ENCODE results near the gene USP17L21. TPM values are rescaled to one million over a fixed set of nuclear protein-coding genes. Genes with fewer than 3 reads are reported as not detected.
A peak's percentile ranks its signal among the peaks of the same experiment; 100 is the strongest.
"Not testable (repeated sequence)": the region's sequence is repeated elsewhere in the genome, so short reads cannot be mapped to it uniquely, and the experiment has no call there.

USP17L21 gene
- total and polyA plus RNA-seq, 2 donors = not detected

- not testable (repeated sequence) for H3K9me3 ChIP-seq (ENCODE audit: control insufficient read depth in 2 of 2, insufficient read depth in 1 of 2, low read length in 1 of 2); H3K4me1 ChIP-seq (ENCODE audit: control insufficient read depth in 2 of 2, insufficient read depth in 2 of 2, low read length in 2 of 2); H3K27ac ChIP-seq (ENCODE audit: low read depth in 1 of 2, low read length in 1 of 2); H3K36me3 ChIP-seq (ENCODE audit: control insufficient read depth in 2 of 2, insufficient read depth in 2 of 2, low read length in 1 of 2); H3K4me3 ChIP-seq (ENCODE audit: low read length in 2 of 2); H3K27me3 ChIP-seq (ENCODE audit: control insufficient read depth in 2 of 2, insufficient read depth in 1 of 2, low read length in 1 of 2)
- 85% methylated on average over 14 of the region's 26 CpGs for WGBS
- peak in 3 of 9 donors; percentile 0 to 2 (median 0) for DNase-seq (ENCODE audit: low read depth in 6 of 9, low spot score in 9 of 9)
Observed at GRCh38 chr4:9247953-9248680, 14.6 kb upstream of the USP17L21 start, which contains the start of gene USP17L18. USP17L18 (plus strand) TSS chr4:9248630; CDS start chr4:9248630, 0 bp downstream.

DNA sequence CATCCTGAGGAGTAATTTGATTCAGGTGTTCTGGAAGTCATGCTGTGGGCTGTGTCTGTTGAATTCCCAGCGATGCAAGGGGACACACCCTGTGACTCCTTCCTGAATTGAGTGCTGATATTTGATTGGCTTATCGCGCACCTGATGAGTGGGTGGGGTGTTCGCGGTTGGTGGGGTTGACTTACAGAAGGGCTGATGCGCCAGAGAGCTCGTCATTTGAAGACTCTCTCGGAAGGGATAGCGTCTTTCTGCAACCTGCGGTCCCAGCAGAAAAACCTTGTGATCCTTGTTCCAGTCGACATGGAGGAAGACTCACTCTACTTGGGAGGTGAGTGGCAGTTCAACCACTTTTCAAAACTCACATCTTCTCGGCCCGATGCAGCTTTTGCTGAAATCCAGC is 9.6 kb upstream of the USP17L21 start, which contains the start of gene USP17L19:
Gene USP17L19 (plus strand): TSS at position 301 of the 400 bp plus-strand sequence. CDS start 0 bp downstream, at position 301.
- no CpG with 5 or more reads among the region's 13 CpGs for WGBS
- H3K27ac ChIP-seq (ENCODE audit: low read depth in 1 of 2, low read length in 1 of 2); H3K36me3 ChIP-seq (ENCODE audit: control insufficient read depth in 2 of 2, insufficient read depth in 2 of 2, low read length in 1 of 2); H3K4me3 ChIP-seq (ENCODE audit: low read length in 2 of 2); H3K9me3 ChIP-seq (ENCODE audit: control insufficient read depth in 2 of 2, insufficient read depth in 1 of 2, low read length in 1 of 2); H3K4me1 ChIP-seq (ENCODE audit: control insufficient read depth in 2 of 2, insufficient read depth in 2 of 2, low read length in 2 of 2); H3K27me3 ChIP-seq (ENCODE audit: control insufficient read depth in 2 of 2, insufficient read depth in 1 of 2, low read length in 1 of 2); DNase-seq (ENCODE audit: low read depth in 6 of 9, low spot score in 9 of 9): not testable (repeated sequence)

DNA sequence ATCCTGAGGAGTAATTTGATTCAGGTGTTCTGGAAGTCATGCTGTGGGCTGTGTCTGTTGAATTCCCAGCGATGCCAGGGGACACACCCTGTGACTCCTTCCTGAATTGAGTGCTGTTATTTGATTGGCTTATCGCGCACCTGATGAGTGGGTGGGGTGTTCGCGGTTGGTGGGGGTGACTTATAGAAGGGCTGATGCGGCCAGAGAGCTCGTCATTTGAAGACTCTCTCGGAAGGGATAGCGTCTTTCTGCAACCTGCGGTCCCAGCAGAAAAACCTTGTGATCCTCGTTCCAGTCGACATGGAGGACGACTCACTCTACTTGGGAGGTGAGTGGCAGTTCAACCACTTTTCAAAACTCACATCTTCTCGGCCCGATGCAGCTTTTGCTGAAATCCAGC is 4.8 kb upstream of the USP17L21 start, which contains the start of gene USP17L20:
Gene USP17L20 (plus strand): TSS at position 301 of the 400 bp plus-strand sequence. CDS start 0 bp downstream, at position 301.
- H3K36me3 ChIP-seq (ENCODE audit: control insufficient read depth in 2 of 2, insufficient read depth in 2 of 2, low read length in 1 of 2); H3K27ac ChIP-seq (ENCODE audit: low read depth in 1 of 2, low read length in 1 of 2); H3K4me3 ChIP-seq (ENCODE audit: low read length in 2 of 2); DNase-seq (ENCODE audit: low read depth in 6 of 9, low spot score in 9 of 9); H3K4me1 ChIP-seq (ENCODE audit: control insufficient read depth in 2 of 2, insufficient read depth in 2 of 2, low read length in 2 of 2); H3K27me3 ChIP-seq (ENCODE audit: control insufficient read depth in 2 of 2, insufficient read depth in 1 of 2, low read length in 1 of 2); H3K9me3 ChIP-seq (ENCODE audit: control insufficient read depth in 2 of 2, insufficient read depth in 1 of 2, low read length in 1 of 2): not testable (repeated sequence)
- no CpG with 5 or more reads among the region's 15 CpGs for WGBS

- not testable (repeated sequence) for H3K9me3 ChIP-seq (ENCODE audit: control insufficient read depth in 2 of 2, insufficient read depth in 1 of 2, low read length in 1 of 2); H3K27ac ChIP-seq (ENCODE audit: low read depth in 1 of 2, low read length in 1 of 2); H3K27me3 ChIP-seq (ENCODE audit: control insufficient read depth in 2 of 2, insufficient read depth in 1 of 2, low read length in 1 of 2); DNase-seq (ENCODE audit: low read depth in 6 of 9, low spot score in 9 of 9); H3K4me3 ChIP-seq (ENCODE audit: low read length in 2 of 2); H3K4me1 ChIP-seq (ENCODE audit: control insufficient read depth in 2 of 2, insufficient read depth in 2 of 2, low read length in 2 of 2); H3K36me3 ChIP-seq (ENCODE audit: control insufficient read depth in 2 of 2, insufficient read depth in 2 of 2, low read length in 1 of 2)
- no CpG with 5 or more reads among the region's 15 CpGs for WGBS
Observed at GRCh38 chr4:9267319-9267718, 4.6 kb downstream of the USP17L21 start, which contains the start of gene USP17L22. USP17L22 (plus strand) TSS chr4:9267619; CDS start chr4:9267619, 0 bp downstream.

GRCh38 chr4:9271719-9272118 is 9.0 kb downstream of the USP17L21 start:
- H3K27ac ChIP-seq (ENCODE audit: low read depth in 1 of 2, low read length in 1 of 2); H3K4me1 ChIP-seq (ENCODE audit: control insufficient read depth in 2 of 2, insufficient read depth in 2 of 2, low read length in 2 of 2); H3K4me3 ChIP-seq (ENCODE audit: low read length in 2 of 2); H3K36me3 ChIP-seq (ENCODE audit: control insufficient read depth in 2 of 2, insufficient read depth in 2 of 2, low read length in 1 of 2); H3K27me3 ChIP-seq (ENCODE audit: control insufficient read depth in 2 of 2, insufficient read depth in 1 of 2, low read length in 1 of 2); DNase-seq (ENCODE audit: low read depth in 6 of 9, low spot score in 9 of 9); H3K9me3 ChIP-seq (ENCODE audit: control insufficient read depth in 2 of 2, insufficient read depth in 1 of 2, low read length in 1 of 2): not testable (repeated sequence)
- 92% methylated on average over 5 of the region's 10 CpGs for WGBS

Other genes starting within 250 kb of the USP17L21 start
- gene FAM90A26, start 92.5 kb upstream of the USP17L21 start, total RNA-seq = not detected
- 0.02 TPM for gene FAM90A26, start 92.5 kb upstream of the USP17L21 start, polyA plus RNA-seq
- gene USP17L10, start 52.2 kb upstream of the USP17L21 start, total RNA-seq = not detected
- not detected for gene USP17L10, start 52.2 kb upstream of the USP17L21 start, polyA plus RNA-seq
- gene USP17L11, start 47.5 kb upstream of the USP17L21 start, total RNA-seq = not detected
- not detected for gene USP17L11, start 47.5 kb upstream of the USP17L21 start, polyA plus RNA-seq
- not detected for gene USP17L12, start 42.7 kb upstream of the USP17L21 start, total RNA-seq
- gene USP17L12, start 42.7 kb upstream of the USP17L21 start, polyA plus RNA-seq = not detected
- gene USP17L13, start 38.0 kb upstream of the USP17L21 start, total RNA-seq = not detected
- not detected for gene USP17L13, start 38.0 kb upstream of the USP17L21 start, polyA plus RNA-seq
- gene USP17L15, start 28.5 kb upstream of the USP17L21 start, total RNA-seq = not detected
- 0.02 TPM for gene USP17L15, start 28.5 kb upstream of the USP17L21 start, polyA plus RNA-seq
- not detected for gene USP17L17, start 19.0 kb upstream of the USP17L21 start, total RNA-seq
- not detected for gene USP17L17, start 19.0 kb upstream of the USP17L21 start, polyA plus RNA-seq
- gene USP17L18, start 14.2 kb upstream of the USP17L21 start, total RNA-seq = not detected
- gene USP17L18, start 14.2 kb upstream of the USP17L21 start, polyA plus RNA-seq = not detected
- gene USP17L19, start 9.5 kb upstream of the USP17L21 start, total RNA-seq = not detected
- not detected for gene USP17L19, start 9.5 kb upstream of the USP17L21 start, polyA plus RNA-seq
- gene USP17L20, start 4.7 kb upstream of the USP17L21 start, total RNA-seq = not detected
- not detected for gene USP17L20, start 4.7 kb upstream of the USP17L21 start, polyA plus RNA-seq
- not detected for gene USP17L22, start 4.7 kb downstream of the USP17L21 start, total RNA-seq
- not detected for gene USP17L22, start 4.7 kb downstream of the USP17L21 start, polyA plus RNA-seq
- not detected for gene USP17L24, start 62.3 kb downstream of the USP17L21 start, total RNA-seq
- not detected for gene USP17L24, start 62.3 kb downstream of the USP17L21 start, polyA plus RNA-seq
- not detected for gene USP17L25, start 67.0 kb downstream of the USP17L21 start, total RNA-seq
- gene USP17L25, start 67.0 kb downstream of the USP17L21 start, polyA plus RNA-seq = not detected
- gene USP17L26, start 71.8 kb downstream of the USP17L21 start, total RNA-seq = not detected
- not detected for gene USP17L26, start 71.8 kb downstream of the USP17L21 start, polyA plus RNA-seq
- not detected for gene USP17L5, start 76.5 kb downstream of the USP17L21 start, total RNA-seq
- not detected for gene USP17L5, start 76.5 kb downstream of the USP17L21 start, polyA plus RNA-seq
- not detected for gene USP17L27, start 81.3 kb downstream of the USP17L21 start, total RNA-seq
- not detected for gene USP17L27, start 81.3 kb downstream of the USP17L21 start, polyA plus RNA-seq
- gene USP17L28, start 86.0 kb downstream of the USP17L21 start, total RNA-seq = not detected
- gene USP17L28, start 86.0 kb downstream of the USP17L21 start, polyA plus RNA-seq = not detected
- gene USP17L29, start 90.8 kb downstream of the USP17L21 start, total RNA-seq = not detected
- gene USP17L29, start 90.8 kb downstream of the USP17L21 start, polyA plus RNA-seq = not detected
- not detected for gene USP17L30, start 100.3 kb downstream of the USP17L21 start, total RNA-seq
- not detected for gene USP17L30, start 100.3 kb downstream of the USP17L21 start, polyA plus RNA-seq
- not detected for gene DEFB131A, start 181.5 kb downstream of the USP17L21 start, total RNA-seq
- gene DEFB131A, start 181.5 kb downstream of the USP17L21 start, polyA plus RNA-seq = not detected

Data from thymus (tissue), 11 donors.